Chondrocyte (in vitro differentiated cells): ENCODE data around the gene IGF1R. TPM values are rescaled to one million over a fixed set of nuclear protein-coding genes. Genes with fewer than 3 reads are reported as not detected.

Experiments
- DNase-seq: peaks from one replicate; pipeline ENCODE4 v3.0.0; 2021; ENCODE audit warnings: mixed read lengths, low spot score
- H3K27ac Mint-ChIP-seq: one replicate; pipeline ENCODE4 v1.8.0; 2021; ENCODE audit warnings: mild to moderate bottlenecking, moderate library complexity, mixed read lengths; ENCODE audit not compliant: unreplicated experiment
- H3K27me3 Mint-ChIP-seq: 2 replicates; pipeline ENCODE4 v1.8.0; 2021; ENCODE audit warnings: low read depth, mixed read lengths
- H3K36me3 Mint-ChIP-seq: 2 replicates; pipeline ENCODE4 v1.8.0; 2021; ENCODE audit warnings: low read depth, mixed read lengths
- H3K4me1 Mint-ChIP-seq: 2 replicates; pipeline ENCODE4 v1.8.0; 2021; ENCODE audit warnings: low read depth, mild to moderate bottlenecking, mixed read lengths
- H3K4me3 Mint-ChIP-seq: one replicate; pipeline ENCODE4 v1.8.0; 2021; ENCODE audit warnings: mild to moderate bottlenecking, moderate library complexity, mixed read lengths; ENCODE audit not compliant: unreplicated experiment
- H3K9me3 Mint-ChIP-seq: 2 replicates; pipeline ENCODE4 v1.8.0; 2021; ENCODE audit warnings: low read depth, mixed read lengths
- total RNA-seq: library from RNA; stranded (reverse); gene quantifications from 3 replicates; pipeline ENCODE4 v1.2.1, GENCODE V29; 2021
- TF ChIP-seq, protein P1 (sequence below): fragments of 200-600 bp; sonication (generic); IDR thresholded peaks from 2 replicates; pipeline ENCODE4 v1.5.0; 2021; ENCODE audit warnings: antibody characterized with exemption, mild to moderate bottlenecking, moderate library complexity

The IGF1R gene
- total RNA-seq, 1 donor from 2014 or later, result 119 TPM

DNA sequence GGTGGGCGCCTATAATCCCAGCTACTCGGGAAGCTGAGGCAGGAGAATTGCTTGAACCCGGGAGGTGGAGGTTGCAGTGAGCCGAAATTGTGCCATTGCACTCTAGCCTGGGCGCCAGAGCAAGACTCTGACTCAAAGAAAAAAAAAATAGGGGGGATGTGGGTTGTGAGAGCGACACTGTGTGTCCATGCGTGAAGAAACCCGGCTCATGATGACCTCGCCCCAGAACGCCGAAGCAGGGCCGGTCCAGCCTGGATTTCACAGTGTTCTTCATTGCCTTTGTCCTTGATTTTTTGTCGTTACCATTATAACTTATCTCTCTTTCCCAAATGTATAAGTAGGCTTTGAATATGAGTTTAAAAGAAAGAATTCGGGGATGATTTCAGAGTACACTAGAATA, 230.5 kb downstream of the IGF1R start:
- H3K9me3 Mint-ChIP-seq, result no peaks in the 10 kb centered on the region
- no peak for DNase-seq
- H3K36me3 Mint-ChIP-seq, result no peaks in the 10 kb centered on the region
- TF ChIP-seq, protein P1, sequence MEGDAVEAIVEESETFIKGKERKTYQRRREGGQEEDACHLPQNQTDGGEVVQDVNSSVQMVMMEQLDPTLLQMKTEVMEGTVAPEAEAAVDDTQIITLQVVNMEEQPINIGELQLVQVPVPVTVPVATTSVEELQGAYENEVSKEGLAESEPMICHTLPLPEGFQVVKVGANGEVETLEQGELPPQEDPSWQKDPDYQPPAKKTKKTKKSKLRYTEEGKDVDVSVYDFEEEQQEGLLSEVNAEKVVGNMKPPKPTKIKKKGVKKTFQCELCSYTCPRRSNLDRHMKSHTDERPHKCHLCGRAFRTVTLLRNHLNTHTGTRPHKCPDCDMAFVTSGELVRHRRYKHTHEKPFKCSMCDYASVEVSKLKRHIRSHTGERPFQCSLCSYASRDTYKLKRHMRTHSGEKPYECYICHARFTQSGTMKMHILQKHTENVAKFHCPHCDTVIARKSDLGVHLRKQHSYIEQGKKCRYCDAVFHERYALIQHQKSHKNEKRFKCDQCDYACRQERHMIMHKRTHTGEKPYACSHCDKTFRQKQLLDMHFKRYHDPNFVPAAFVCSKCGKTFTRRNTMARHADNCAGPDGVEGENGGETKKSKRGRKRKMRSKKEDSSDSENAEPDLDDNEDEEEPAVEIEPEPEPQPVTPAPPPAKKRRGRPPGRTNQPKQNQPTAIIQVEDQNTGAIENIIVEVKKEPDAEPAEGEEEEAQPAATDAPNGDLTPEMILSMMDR, result no peak
- no peaks in the 10 kb centered on the region for H3K27me3 Mint-ChIP-seq
- peak overlapping the region; percentile 91 for H3K27ac Mint-ChIP-seq
- no peak overlapping the region for H3K4me3 Mint-ChIP-seq
- peaks cover 91% of the 10 kb centered on the region for H3K4me1 Mint-ChIP-seq

DNA sequence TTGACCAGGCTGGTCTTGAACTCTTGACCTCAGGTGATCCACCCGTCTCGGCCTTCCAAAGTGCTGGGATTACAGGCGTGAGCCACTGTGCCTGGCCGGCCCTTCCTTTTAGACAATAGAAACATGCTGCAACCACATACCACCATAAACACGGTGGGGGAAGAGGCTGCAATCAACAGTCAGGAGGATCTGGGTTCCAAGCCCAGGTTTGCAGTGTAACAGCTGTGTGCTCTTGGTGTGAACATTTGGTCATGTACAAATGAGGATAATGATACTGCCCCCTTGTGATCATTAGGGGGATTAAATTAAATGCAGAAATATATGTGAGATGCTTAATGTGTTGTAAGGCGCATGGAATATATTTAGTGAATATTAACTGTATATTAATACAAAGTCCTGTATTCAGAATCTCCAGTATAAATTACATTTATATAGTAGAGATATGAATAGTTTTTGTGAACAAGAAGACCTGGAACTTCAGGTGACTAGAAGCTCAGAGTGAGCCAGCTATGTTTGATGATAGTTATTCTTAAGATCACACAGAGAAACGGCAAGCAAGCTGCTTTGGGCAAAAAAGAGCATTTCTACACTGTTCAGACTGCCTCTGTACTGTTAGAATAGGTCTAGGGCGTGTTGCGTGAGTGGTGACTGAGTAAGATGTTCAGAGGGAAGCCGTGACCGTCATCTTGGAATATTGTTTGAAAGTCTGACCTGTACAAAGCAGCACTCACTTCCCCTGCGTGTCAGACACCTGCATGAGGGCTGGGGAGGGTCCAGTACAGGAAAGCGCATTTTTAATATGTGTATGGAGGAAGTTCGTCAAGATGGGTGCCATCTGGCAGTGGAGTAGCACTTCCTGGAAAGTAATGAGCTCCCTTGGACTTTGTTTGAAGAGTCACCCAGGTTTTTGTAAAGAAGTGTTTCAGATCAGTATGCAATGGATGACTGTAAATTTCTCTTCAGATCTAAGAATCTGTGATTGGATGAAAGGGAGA, 233.5 kb downstream of the IGF1R start:
- TF ChIP-seq, protein P1, result peak; percentile 85
- Mint-ChIP-seq H3K27ac (peak overlapping the region; percentile 84), H3K9me3 (no peaks in the 10 kb centered on the region), H3K4me1 (peaks cover 86% of the 10 kb centered on the region), H3K27me3 (no peaks in the 10 kb centered on the region), H3K4me3 (peak overlapping the region; percentile 31), H3K36me3 (no peaks in the 10 kb centered on the region)
- no peak for DNase-seq

DNA sequence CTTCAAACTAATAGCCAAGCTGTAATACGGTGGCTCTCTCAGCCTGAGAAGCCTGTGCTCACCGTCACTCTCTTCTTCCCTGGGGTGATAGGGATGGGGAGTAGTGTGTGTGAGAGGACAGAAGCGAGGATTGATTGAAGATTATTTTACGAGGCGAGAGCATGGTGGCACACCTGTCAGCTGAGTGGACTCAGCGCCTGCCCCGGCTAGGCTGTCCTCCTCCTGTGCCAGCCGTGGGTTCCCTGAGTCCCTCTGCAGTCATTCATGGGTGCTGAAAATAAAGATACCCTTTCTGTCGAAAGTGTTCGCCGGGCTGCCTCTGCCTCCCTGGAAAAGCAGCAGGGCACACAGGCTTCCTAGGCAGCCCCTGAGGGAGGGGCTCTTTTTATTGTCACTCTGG, 235.1 kb downstream of the IGF1R start:
- H3K27ac Mint-ChIP-seq, result peak overlapping the region; percentile 34

DNA sequence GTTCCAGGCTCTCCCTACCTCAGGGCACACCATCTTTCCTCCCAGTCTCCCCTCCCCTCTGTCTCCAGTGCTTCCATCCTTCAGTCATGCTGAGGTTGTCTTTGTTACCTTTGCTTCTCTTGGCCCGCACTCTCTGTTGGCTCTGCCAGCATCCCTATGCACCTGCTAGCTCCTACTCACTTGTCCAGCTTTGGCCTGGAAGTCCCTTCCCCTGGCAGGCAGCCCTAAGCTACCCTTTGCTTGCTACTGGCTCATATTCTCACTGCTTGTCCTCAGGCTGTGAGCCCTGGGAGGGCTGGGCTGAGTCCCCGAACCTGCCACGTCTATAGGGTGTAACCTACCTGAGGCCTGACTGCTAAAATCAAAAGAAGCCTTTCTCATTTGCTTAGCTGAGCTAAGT, 236.6 kb downstream of the IGF1R start:
- Mint-ChIP-seq H3K27me3 (no peaks in the 10 kb centered on the region), H3K27ac (peak overlapping the region; percentile 30), H3K36me3 (no peaks in the 10 kb centered on the region), H3K4me1 (peaks cover 84% of the 10 kb centered on the region), H3K9me3 (no peaks in the 10 kb centered on the region), H3K4me3 (no peak overlapping the region)
- TF ChIP-seq, protein P1, result no peak
- no peak for DNase-seq

More for the DNA sequence above, 235.1 kb downstream of the IGF1R start:
- no peak for DNase-seq
- H3K4me3 Mint-ChIP-seq, result no peak overlapping the region
- no peaks in the 10 kb centered on the region for H3K9me3 Mint-ChIP-seq
- TF ChIP-seq, protein P1, result no peak
- H3K4me1 Mint-ChIP-seq, result peaks cover 83% of the 10 kb centered on the region
- H3K27me3 Mint-ChIP-seq, result no peaks in the 10 kb centered on the region
- H3K36me3 Mint-ChIP-seq, result no peaks in the 10 kb centered on the region

DNA sequence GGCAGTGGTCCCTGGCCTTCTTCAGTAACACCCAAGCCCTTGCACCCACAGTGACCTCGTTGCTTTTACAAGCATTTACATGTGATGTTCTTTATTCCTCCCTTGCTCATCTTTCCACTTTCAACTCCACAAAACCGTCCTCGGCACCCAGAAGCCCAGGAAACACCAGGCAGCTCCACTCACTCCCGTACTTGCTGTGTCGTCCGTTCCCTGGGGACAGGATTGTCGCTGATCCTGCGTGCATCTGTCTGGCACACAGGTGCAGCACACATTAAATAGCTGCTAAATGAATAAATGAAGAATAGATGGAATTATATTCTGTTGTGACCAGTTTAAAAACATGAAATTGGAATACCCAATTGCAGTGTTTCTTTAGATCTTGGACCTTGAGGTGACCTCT, 239.6 kb downstream of the IGF1R start:
- Mint-ChIP-seq H3K27me3 (no peaks in the 10 kb centered on the region), H3K4me3 (no peak overlapping the region), H3K36me3 (no peaks in the 10 kb centered on the region), H3K4me1 (peaks cover 85% of the 10 kb centered on the region), H3K27ac (peak overlapping the region; percentile 34), H3K9me3 (no peaks in the 10 kb centered on the region)
- DNase-seq, result no peak
- TF ChIP-seq, protein P1, result no peak
